ENCODE data around the gene RPS6KC1. TPM values are rescaled to one million over a fixed set of nuclear protein-coding genes. Genes with fewer than 3 reads are reported as not detected.

Gene RPS6KC1
- total RNA-seq, 5 donors from 2014 or later (not counting 1 experiment from before 2014, with no cell fraction given): 11.0 to 12.8 (median 11.7) TPM

- H3K27ac ChIP-seq (ENCODE audit: low read length): no peak overlapping the region
- H3K36me3 ChIP-seq (ENCODE audit: control insufficient read depth in 2 of 2, extremely low read depth in 1 of 2, insufficient read depth in 1 of 2, low read length in 1 of 2): no peaks in the 10 kb centered on the region
- Mint-ChIP-seq H3K27ac (no peak overlapping the region), H3K36me3 (peaks cover 34% of the 10 kb centered on the region), H3K4me1 (peaks cover 0 to 19% (median 2%) of the 10 kb centered on the region in 3 donors), H3K4me3 (no peak overlapping the region), H3K9me3 (no peaks in the 10 kb centered on the region), H3K27me3 (no peaks in the 10 kb centered on the region)
- ChIA-PET CTCF (no interaction called here), POLR2A (no interaction called here)
- no peaks in the 10 kb centered on the region for H3K9me3 ChIP-seq
- no peaks in the 10 kb centered on the region for H3K4me1 ChIP-seq (ENCODE audit: control insufficient read depth in 1 of 2, extremely low read depth in 1 of 2, insufficient read depth in 2 of 2, low read length in 2 of 2)
- no peak for ATAC-seq (replicated peaks in 1 of 4)
- H3K4me3 ChIP-seq (ENCODE audit: control insufficient read depth in 1 of 2, extremely low read depth in 1 of 2, low read length in 1 of 2): no peak overlapping the region
- no peak for DNase-seq
- H3K27me3 ChIP-seq (replicated peaks in 1 of 2; ENCODE audit: control insufficient read depth in 2 of 2, extremely low read depth in 1 of 2, insufficient read depth in 2 of 2, low read length in 1 of 2): no peaks in the 10 kb centered on the region
These were observed 81.0 kb downstream of the RPS6KC1 start for GRCh38 chr1:213131851-213132655.

- H3K4me1 ChIP-seq (ENCODE audit: control insufficient read depth in 1 of 2, extremely low read depth in 1 of 2, insufficient read depth in 2 of 2, low read length in 2 of 2): no peaks in the 10 kb centered on the region
- H3K9me3 Mint-ChIP-seq: peaks cover 0 to 9% (median 5%) of the 10 kb centered on the region in 3 donors
- H3K4me3 Mint-ChIP-seq: no peak overlapping the region
- CTCF ChIA-PET: no interaction called here
- H3K27ac Mint-ChIP-seq: no peak overlapping the region
- H3K27me3 ChIP-seq (replicated peaks in 1 of 2; ENCODE audit: control insufficient read depth in 2 of 2, extremely low read depth in 1 of 2, insufficient read depth in 2 of 2, low read length in 1 of 2): no peaks in the 10 kb centered on the region
- POLR2A ChIA-PET: no interaction called here
- H3K27ac ChIP-seq (ENCODE audit: low read length): no peak overlapping the region
- H3K36me3 ChIP-seq (ENCODE audit: control insufficient read depth in 2 of 2, extremely low read depth in 1 of 2, insufficient read depth in 1 of 2, low read length in 1 of 2): no peaks in the 10 kb centered on the region
- ATAC-seq (replicated peaks in 1 of 4) (no peak), DNase-seq (no peak)
- H3K4me3 ChIP-seq (ENCODE audit: control insufficient read depth in 1 of 2, extremely low read depth in 1 of 2, low read length in 1 of 2): no peak overlapping the region
- peaks cover 10 to 23% (median 11%) of the 10 kb centered on the region in 3 donors for H3K4me1 Mint-ChIP-seq
- no peaks in the 10 kb centered on the region for H3K9me3 ChIP-seq
- H3K36me3 Mint-ChIP-seq: peaks cover 52% of the 10 kb centered on the region
- H3K27me3 Mint-ChIP-seq: no peaks in the 10 kb centered on the region
These were observed 84.5 kb downstream of the RPS6KC1 start for GRCh38 chr1:213135572-213135971.

GRCh38 chr1:213136190-213136917, 85.3 kb downstream of the RPS6KC1 start:
- CTCF ChIA-PET: no interaction called here
- POLR2A ChIA-PET: no interaction called here
- ATAC-seq (replicated peaks in 1 of 4): no peak
- Histone ChIP-seq H3K27me3 (replicated peaks in 1 of 2; ENCODE audit: control insufficient read depth in 2 of 2, extremely low read depth in 1 of 2, insufficient read depth in 2 of 2, low read length in 1 of 2) (no peaks in the 10 kb centered on the region), H3K36me3 (ENCODE audit: control insufficient read depth in 2 of 2, extremely low read depth in 1 of 2, insufficient read depth in 1 of 2, low read length in 1 of 2) (no peaks in the 10 kb centered on the region), H3K9me3 (no peaks in the 10 kb centered on the region), H3K4me1 (ENCODE audit: control insufficient read depth in 1 of 2, extremely low read depth in 1 of 2, insufficient read depth in 2 of 2, low read length in 2 of 2) (no peaks in the 10 kb centered on the region), H3K27ac (ENCODE audit: low read length) (no peak overlapping the region), H3K4me3 (ENCODE audit: control insufficient read depth in 1 of 2, extremely low read depth in 1 of 2, low read length in 1 of 2) (no peak overlapping the region)
- Mint-ChIP-seq H3K27me3 (no peaks in the 10 kb centered on the region), H3K9me3 (peaks cover 0 to 9% (median 5%) of the 10 kb centered on the region in 3 donors), H3K4me1 (peaks cover 10 to 25% (median 14%) of the 10 kb centered on the region in 3 donors), H3K36me3 (peaks cover 57% of the 10 kb centered on the region), H3K4me3 (no peak overlapping the region), H3K27ac (no peak overlapping the region)
- WGBS (ENCODE audit: insufficient coverage): 100% methylated on average over 2 of the region's 5 CpGs
- DNase-seq: no peak

GRCh38 chr1:213138391-213138790, 87.3 kb downstream of the RPS6KC1 start:
- peaks cover 67% of the 10 kb centered on the region for H3K36me3 Mint-ChIP-seq
- no peak overlapping the region for H3K27ac Mint-ChIP-seq
- ATAC-seq (replicated peaks in 1 of 4): no peak

GRCh38 chr1:213138892-213139291, 87.9 kb downstream of the RPS6KC1 start:
- peaks cover 17 to 38% (median 23%) of the 10 kb centered on the region in 3 donors for H3K4me1 Mint-ChIP-seq

More at GRCh38 chr1:213138391-213138790, 87.3 kb downstream of the RPS6KC1 start:
- no peaks in the 10 kb centered on the region for H3K9me3 ChIP-seq
- no peaks in the 10 kb centered on the region for H3K4me1 ChIP-seq (ENCODE audit: control insufficient read depth in 1 of 2, extremely low read depth in 1 of 2, insufficient read depth in 2 of 2, low read length in 2 of 2)
- Mint-ChIP-seq H3K4me3 (no peak overlapping the region), H3K9me3 (peaks cover 0 to 9% (median 5%) of the 10 kb centered on the region in 3 donors), H3K27me3 (no peaks in the 10 kb centered on the region), H3K4me1 (peaks cover 17 to 38% (median 23%) of the 10 kb centered on the region in 3 donors)
- no peak for DNase-seq
- no peak overlapping the region for H3K27ac ChIP-seq (ENCODE audit: low read length)
- CTCF ChIA-PET: no interaction called here
- no peak overlapping the region for H3K4me3 ChIP-seq (ENCODE audit: control insufficient read depth in 1 of 2, extremely low read depth in 1 of 2, low read length in 1 of 2)
- H3K36me3 ChIP-seq (ENCODE audit: control insufficient read depth in 2 of 2, extremely low read depth in 1 of 2, insufficient read depth in 1 of 2, low read length in 1 of 2): no peaks in the 10 kb centered on the region
- no CpG with 5 or more reads among the region's 4 CpGs for WGBS (ENCODE audit: insufficient coverage)
- H3K27me3 ChIP-seq (replicated peaks in 1 of 2; ENCODE audit: control insufficient read depth in 2 of 2, extremely low read depth in 1 of 2, insufficient read depth in 2 of 2, low read length in 1 of 2): no peaks in the 10 kb centered on the region
- POLR2A ChIA-PET: no interaction called here

GRCh38 chr1:213148905-213149304, 97.9 kb downstream of the RPS6KC1 start:
- no peak overlapping the region for H3K27ac ChIP-seq (ENCODE audit: low read length)

More at GRCh38 chr1:213138892-213139291, 87.9 kb downstream of the RPS6KC1 start:
- ChIA-PET CTCF (no interaction called here), POLR2A (no interaction called here)
- Histone ChIP-seq H3K36me3 (ENCODE audit: control insufficient read depth in 2 of 2, extremely low read depth in 1 of 2, insufficient read depth in 1 of 2, low read length in 1 of 2) (no peaks in the 10 kb centered on the region), H3K4me3 (ENCODE audit: control insufficient read depth in 1 of 2, extremely low read depth in 1 of 2, low read length in 1 of 2) (no peak overlapping the region), H3K27me3 (replicated peaks in 1 of 2; ENCODE audit: control insufficient read depth in 2 of 2, extremely low read depth in 1 of 2, insufficient read depth in 2 of 2, low read length in 1 of 2) (no peaks in the 10 kb centered on the region), H3K4me1 (ENCODE audit: control insufficient read depth in 1 of 2, extremely low read depth in 1 of 2, insufficient read depth in 2 of 2, low read length in 2 of 2) (no peaks in the 10 kb centered on the region), H3K9me3 (no peaks in the 10 kb centered on the region), H3K27ac (ENCODE audit: low read length) (no peak overlapping the region)
- H3K36me3 Mint-ChIP-seq: peaks cover 67% of the 10 kb centered on the region
- H3K27me3 Mint-ChIP-seq: no peaks in the 10 kb centered on the region
- no CpG with 5 or more reads among the region's 1 CpG for WGBS (ENCODE audit: insufficient coverage)
- H3K4me3 Mint-ChIP-seq: no peak overlapping the region
- ATAC-seq (replicated peaks in 1 of 4) (no peak), DNase-seq (no peak)
- H3K9me3 Mint-ChIP-seq: peaks cover 0 to 9% (median 5%) of the 10 kb centered on the region in 3 donors
- H3K27ac Mint-ChIP-seq: no peak overlapping the region

More at GRCh38 chr1:213148905-213149304, 97.9 kb downstream of the RPS6KC1 start:
- peaks cover 50% of the 10 kb centered on the region for H3K36me3 Mint-ChIP-seq
- H3K9me3 ChIP-seq: peaks cover 3% of the 10 kb centered on the region
- H3K9me3 Mint-ChIP-seq: peaks cover 8 to 16% (median 9%) of the 10 kb centered on the region in 3 donors
- no peak overlapping the region for H3K4me3 ChIP-seq (ENCODE audit: control insufficient read depth in 1 of 2, extremely low read depth in 1 of 2, low read length in 1 of 2)
- ATAC-seq (replicated peaks in 1 of 4): no peak
- H3K36me3 ChIP-seq (ENCODE audit: control insufficient read depth in 2 of 2, extremely low read depth in 1 of 2, insufficient read depth in 1 of 2, low read length in 1 of 2): no peaks in the 10 kb centered on the region
- ChIA-PET CTCF (no interaction called here), POLR2A (no interaction called here)
- WGBS (ENCODE audit: insufficient coverage): no CpG with 5 or more reads among the region's 2 CpGs
- no peaks in the 10 kb centered on the region for H3K4me1 ChIP-seq (ENCODE audit: control insufficient read depth in 1 of 2, extremely low read depth in 1 of 2, insufficient read depth in 2 of 2, low read length in 2 of 2)
- H3K27me3 ChIP-seq (replicated peaks in 1 of 2; ENCODE audit: control insufficient read depth in 2 of 2, extremely low read depth in 1 of 2, insufficient read depth in 2 of 2, low read length in 1 of 2): no peaks in the 10 kb centered on the region
- H3K4me1 Mint-ChIP-seq: peaks cover 0 to 6% (median 2%) of the 10 kb centered on the region in 3 donors
- H3K27ac Mint-ChIP-seq: no peak overlapping the region
- no peak for DNase-seq
- H3K27me3 Mint-ChIP-seq: no peaks in the 10 kb centered on the region
- H3K4me3 Mint-ChIP-seq: no peak overlapping the region
